Endometrium (tissue), 2 donors: ENCODE data around the gene GAL3ST2.
"Not testable (repeated sequence)": the region's sequence is repeated elsewhere in the genome, so short reads cannot be mapped to it uniquely, and the experiment has no call there.

Source experiments
- FAIRE-seq: peaks from 2 replicates; lab custom pipeline; 2012; peaks lifted over from hg19 to GRCh38; lab: Jason Lieb, UNC
- donor health status: control.
- donor health status: control.

GAL3ST2 gene

DNA sequence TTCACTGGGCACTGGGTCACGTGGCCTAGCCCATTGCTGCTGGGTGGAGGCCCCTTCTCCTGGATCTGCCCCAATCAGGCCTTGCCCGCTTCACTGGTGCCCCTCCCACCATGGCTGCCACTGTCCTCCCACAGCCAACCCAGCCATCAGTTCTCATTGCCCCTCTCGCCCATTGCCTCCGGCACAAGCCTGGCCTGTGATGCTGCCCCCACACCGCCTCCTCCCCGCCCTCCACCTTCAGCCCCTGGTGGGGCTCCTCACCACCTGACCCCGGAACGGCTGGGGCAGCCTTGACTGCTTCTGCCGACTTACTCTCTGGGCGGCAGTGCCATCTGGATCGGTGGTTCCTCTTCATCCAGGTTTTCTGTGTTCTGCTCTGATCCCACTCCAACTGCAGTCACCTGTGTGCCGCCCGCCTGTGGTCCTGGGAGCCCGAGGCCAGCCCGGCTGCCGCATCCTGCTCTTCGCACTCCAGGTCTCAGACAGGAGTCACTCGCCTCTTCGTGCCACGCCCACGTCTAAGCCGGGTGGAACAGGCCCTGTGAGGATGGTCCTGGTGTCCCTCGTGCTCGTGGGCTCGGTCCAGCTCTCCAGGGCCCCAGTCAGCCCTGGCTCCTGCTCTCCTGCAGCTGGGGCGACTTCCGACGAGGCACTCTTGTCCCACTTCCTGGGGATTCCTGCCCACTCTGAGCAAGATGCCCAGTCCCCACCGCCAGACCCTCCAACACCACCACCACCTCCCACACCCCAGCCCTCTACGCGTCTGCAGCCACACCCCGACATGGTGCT, 28.0 kb upstream of the GAL3ST2 start:
- FAIRE-seq, result no peak

- FAIRE-seq, result no peak
Measured at GRCh38 chr2:241750076-241750840, 26.4 kb upstream of the GAL3ST2 start.

- no peak for FAIRE-seq
Measured at GRCh38 chr2:241751152-241751551, 25.5 kb upstream of the GAL3ST2 start.

DNA sequence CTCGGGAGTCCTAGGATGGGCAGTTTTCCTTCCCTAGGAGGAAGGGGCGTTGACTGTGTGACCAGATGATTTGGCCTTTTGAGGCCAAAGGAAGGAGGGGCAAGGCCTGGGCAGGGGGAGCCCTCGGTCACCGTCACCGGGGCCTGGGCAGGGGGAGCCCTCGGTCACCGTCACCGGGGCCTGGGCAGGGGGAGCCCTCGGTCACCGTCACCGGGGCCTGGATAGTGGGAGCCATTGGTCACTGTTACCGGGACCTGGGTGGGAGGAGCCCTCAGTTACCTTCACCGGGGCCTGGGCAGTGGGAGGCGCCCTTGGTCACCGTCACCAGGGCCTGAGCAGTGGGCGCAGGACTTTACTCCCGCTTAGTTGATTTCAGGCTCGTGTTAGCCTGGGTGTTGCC, 24.8 kb upstream of the GAL3ST2 start:
- FAIRE-seq, result no peak

DNA sequence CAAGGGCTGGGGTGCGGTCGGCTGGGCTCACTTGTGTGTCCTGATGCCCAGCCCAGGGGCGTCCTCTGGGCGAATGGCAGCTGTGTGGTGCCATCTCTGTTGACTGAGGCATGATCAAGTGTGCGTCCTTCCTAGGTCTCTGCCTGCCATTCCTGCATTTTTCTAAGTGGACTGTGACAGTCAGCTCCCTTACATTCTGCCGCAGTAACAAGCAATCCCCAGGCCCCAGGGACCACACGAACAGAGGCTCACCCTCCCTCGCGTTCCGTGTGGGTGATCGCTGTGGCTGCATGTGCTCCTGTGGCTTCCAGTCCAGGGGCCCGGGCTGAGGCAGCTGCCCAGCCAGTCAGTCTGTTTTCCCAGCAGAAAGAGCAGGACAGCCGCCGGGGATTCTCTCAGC, 24.4 kb upstream of the GAL3ST2 start:
- no peak for FAIRE-seq

DNA sequence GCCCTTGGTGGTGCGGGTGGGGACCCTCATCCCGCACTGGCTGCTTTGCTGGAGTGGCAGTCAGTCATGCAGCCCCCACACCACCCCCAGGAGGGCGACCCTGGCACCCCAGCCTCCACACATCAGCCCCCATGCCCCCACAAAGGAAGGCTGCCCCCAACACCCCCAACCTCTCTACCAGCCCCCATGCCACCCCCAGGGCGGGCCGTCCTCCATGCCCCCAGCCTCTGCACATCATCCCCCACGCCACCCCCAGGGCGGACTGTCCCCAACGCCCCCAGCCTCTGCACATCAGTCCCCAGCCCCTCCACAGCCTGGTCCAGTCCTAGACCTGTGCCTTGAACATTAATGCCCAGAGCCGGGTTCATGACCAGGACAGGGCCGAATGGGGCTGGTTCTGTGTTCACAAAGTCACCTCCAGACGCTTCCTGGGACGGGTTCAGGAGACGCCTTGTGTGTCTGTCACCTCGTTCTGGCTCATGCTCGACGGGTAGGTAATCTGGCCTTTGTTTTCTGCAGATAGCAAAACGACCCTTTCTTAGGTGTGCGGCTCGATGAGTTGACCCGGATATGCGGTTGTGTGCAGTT, 23.8 kb upstream of the GAL3ST2 start:
- FAIRE-seq, result no peak

- FAIRE-seq, result no peak
Measured at GRCh38 chr2:241753493-241753892, 23.1 kb upstream of the GAL3ST2 start.

GRCh38 chr2:241754042-241754441, 22.6 kb upstream of the GAL3ST2 start:
- FAIRE-seq, result no peak

- FAIRE-seq, result no peak
Measured at GRCh38 chr2:241755166-241755565, 21.5 kb upstream of the GAL3ST2 start.

DNA sequence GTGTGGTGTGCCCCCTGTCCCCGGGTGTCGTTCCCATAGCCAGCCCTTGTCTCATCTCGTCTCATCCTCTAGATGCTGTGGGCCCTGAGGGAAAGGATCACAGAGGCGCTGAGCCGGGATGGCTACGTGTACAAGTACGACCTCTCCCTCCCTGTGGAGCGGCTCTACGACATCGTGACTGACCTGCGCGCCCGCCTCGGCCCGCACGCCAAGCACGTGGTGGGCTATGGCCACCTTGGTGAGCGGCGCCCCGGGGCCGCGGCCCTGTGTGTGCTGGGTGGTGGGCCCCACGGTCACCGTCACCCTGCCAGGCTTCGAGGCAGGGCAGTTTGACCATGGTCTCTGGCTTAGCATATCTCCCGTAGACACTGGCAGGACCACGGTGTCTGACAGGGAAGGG, 20.8 kb upstream of the GAL3ST2 start:
- FAIRE-seq, result no peak

DNA sequence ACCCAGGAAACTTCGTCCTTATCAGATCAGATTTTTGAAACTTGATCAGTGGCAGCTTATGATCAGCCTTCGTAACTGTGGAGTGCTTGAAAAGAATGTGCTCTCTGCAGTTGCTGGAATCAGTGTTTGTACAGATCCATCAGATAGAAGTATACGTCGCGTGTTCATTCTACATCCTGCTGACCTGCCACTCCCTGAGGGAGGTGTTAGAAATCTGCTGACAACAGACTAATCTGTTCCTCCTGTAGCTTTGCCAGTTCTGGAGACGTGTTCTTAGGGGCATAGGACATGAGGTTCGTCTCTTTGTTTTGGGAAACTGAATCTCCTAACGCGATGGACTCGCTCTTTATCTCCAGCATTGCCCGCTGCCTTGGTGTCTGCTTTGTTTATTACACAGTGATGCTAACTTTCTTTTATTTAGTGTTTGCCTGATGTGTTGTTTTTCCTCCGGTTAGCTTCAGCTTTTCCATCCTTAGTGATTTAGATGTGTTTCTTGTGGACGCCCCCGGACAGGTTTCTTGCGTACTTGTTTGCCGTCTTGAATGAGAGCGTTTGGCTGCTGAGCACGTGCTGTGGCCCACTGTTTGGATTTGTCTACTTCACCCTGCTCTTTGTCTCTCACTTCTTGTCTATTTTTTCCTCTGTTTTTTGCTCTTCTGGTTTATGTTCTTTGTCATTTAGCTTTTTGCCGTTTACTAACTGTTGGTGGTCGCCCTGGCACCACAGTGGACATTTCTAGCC, 17.4 kb upstream of the GAL3ST2 start:
- no peak for FAIRE-seq

GRCh38 chr2:241759893-241760292, 16.7 kb upstream of the GAL3ST2 start:
- FAIRE-seq, result not testable (repeated sequence)

DNA sequence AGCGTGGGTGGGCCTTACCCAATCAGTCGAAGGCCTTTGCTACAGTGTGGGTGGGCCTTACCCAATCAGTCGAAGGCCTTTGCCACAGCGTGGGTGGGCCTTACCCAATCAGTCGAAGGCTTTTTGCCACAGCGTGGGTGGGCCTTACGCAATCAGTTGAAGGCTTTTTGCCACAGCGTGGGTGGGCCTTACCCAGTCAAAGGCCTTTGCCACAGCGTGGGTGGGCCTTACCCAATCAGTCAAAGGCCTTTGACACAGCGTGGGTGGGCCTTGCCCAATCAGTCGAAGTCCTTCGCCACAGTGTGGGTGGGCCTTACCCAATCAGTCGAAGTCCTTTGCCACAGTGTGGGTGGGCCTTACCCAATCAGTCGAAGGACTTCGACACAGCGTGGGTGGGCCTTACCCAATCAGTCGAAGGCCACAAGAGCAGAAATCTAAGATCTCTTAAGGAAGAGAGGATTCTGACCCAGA, 16.3 kb upstream of the GAL3ST2 start:
- FAIRE-seq, result no peak

DNA sequence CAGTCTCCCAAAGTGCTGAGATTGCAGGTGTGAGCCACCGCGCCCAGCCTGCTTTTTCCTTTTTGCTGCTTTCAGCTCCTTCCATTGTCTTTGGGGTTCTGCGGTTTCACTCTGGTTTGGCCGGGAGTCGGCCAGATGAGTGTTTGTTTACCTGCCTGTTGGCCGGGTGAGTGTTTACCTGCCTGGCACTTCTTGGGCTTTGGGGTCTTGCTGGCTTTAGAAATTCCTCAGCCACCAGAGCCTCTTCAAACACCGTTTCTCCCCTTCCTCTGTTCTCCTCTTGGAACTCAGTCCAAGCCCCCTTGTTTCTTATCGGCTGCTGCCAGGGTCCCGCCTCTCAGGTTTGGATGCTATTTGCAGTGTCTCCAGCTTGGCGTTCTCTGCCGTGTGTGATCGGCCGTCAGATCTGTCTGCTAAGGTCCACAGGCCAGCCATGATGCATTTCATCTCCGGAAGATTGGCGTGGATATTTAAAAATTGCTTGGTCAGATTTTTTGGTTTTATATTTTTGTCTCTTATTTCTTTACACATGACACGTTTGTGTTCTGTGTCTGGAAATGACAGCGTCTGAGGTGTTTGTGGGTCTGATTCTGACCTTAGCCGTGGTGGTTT, 14.2 kb upstream of the GAL3ST2 start:
- no peak for FAIRE-seq

GRCh38 chr2:241762933-241763369, 13.7 kb upstream of the GAL3ST2 start:
- no peak for FAIRE-seq

GRCh38 chr2:241763551-241764274, 12.9 kb upstream of the GAL3ST2 start:
- no peak for FAIRE-seq

DNA sequence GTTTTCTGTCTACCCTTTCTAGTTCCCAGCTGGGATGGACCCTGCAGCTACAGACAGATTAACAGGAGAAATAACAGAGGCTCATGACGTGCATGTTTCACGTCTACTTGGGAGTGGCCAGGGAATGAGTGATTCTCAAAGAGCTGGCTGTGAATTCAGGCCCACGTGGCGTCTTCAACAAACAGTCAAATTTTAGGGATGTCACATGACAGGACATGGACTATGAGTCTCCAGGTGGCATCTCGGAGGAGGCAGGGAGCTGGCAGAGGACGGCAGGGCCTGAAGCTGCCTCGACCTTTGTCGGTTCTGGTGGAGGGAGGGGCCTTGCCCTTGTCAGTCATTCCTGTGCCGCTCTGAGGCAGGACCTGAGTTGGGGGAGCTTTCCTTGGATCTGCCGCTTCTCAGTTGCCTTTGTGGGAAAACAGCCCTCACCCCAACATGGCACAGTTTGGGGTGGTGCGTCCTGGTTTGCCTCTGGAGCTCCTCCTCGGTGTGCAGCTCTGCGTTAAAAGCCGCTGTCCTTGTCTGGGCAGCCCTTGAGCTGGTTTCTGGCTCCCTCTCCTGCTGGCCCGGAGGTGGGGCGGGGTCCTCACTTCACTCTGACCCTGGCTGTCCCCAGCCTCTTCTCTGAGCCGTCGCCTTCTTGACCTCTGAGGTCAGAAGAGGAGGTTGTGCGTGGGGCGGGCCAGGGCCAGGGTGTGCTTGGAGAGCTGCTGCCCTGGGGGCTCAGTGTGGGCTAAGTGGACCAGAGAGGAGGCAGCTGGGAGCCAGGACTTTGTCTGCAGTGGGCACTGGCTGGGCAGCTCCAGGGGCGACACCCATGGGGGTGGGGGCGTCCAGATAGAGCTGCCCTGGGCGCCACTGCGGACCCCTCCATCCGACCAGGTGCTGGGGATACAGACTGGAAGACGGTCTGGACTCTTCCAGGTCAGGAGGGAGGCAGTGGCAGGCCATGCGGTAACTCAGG, 12.1 kb upstream of the GAL3ST2 start:
- no peak for FAIRE-seq

DNA sequence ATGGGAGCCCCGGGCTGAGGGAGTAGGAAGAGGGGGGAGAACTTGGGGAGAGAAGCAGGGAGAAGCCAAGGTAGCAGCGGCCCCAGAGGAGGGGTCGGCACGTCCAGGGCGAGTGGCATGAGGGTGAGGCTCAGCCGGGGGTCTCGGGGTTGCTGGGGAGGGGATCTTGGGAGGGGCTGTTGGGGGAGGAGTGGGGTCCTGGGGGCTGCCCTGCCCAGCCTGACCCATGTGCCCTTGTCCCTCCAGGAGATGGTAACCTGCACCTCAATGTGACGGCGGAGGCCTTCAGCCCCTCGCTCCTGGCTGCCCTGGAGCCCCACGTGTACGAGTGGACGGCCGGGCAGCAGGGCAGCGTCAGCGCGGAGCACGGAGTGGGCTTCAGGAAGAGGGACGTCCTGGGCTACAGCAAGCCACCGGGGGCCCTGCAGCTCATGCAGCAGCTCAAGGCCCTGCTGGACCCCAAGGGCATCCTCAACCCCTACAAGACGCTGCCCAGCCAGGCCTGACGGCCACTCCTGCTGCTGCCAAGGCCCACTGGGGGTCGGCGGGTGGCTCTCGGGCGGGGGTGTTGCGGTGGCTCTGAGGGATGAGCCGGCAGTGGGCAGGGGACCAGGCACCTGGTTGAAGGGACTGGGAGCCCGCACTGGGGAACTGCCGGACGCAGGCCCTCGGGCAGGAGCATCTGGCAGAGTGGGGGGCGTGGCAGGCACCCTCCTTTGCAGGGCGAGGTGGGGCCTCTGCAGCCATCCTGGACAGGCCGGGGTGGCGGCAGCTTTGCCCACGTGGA, 9.0 kb upstream of the GAL3ST2 start:
- no peak for FAIRE-seq

DNA sequence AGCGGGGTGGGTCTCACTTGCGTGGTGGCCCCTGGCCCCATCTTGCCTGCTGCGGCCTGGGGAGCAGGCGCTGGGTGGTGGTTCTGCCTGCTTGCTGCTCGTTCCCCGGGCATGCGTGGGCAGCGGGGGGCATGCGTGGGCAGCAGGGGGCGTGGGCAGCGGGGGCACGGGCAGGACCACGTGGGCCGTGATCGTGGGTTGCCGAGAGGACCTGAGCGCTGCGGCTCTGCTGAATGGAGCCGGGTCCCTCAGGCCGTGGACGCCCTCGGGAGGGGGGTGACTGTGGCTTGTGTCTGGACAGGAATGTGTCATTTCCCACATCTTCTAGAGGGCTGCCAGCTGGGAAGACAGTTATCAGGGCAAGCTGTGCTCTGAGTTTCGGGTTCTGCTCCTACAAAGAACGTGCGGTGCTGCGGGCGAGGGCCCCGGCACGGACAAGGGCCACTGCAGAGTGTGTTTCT, 8.3 kb upstream of the GAL3ST2 start:
- no peak for FAIRE-seq
